HepG2 (cell line): ENCODE results near the gene TBX21. TPM values are rescaled to one million over a fixed set of nuclear protein-coding genes. Genes with fewer than 3 reads are reported as not detected.
A peak's percentile ranks its signal among the peaks of the same experiment; 100 is the strongest.

Source experiments
- ATM ChIP-seq: fragments of 450-650 bp; IDR thresholded peaks from 2 replicates; pipeline ENCODE4 v1.7.1; 2017; ENCODE audit warnings: mild to moderate bottlenecking, borderline replicate concordance
- BORCS8-MEF2B ChIP-seq: sonication (generic); formaldehyde crosslinking; IDR thresholded peaks from 2 replicates; pipeline ENCODE4 v1.8.0; 2022; ENCODE audit warnings: mild to moderate bottlenecking, missing genetic modification reagents
- CBX2 ChIP-seq, 2 experiments: fragments of 200-600 bp in 1 of 2; sonication (generic); formaldehyde crosslinking in 1 of 2; IDR thresholded peaks; 2 replicates each; pipeline versions ENCODE4 v1.7.0 to v1.8.1; 2018 to 2022; ENCODE audit warnings: low read depth in 2 of 2, low read length in 1 of 2, mild to moderate bottlenecking in 1 of 2, missing genetic modification reagents in 1 of 2
- JUNB ChIP-seq: sonication (generic); formaldehyde crosslinking; IDR thresholded peaks from 2 replicates; pipeline ENCODE4 v1.8.0; 2022; ENCODE audit warnings: missing genetic modification reagents, mild to moderate bottlenecking, borderline replicate concordance
- KDM6A ChIP-seq: IDR thresholded peaks from 2 replicates; pipeline ENCODE4 v1.6.1; 2016; ENCODE audit warnings: low read depth
- KLF15 ChIP-seq: sonication (generic); formaldehyde crosslinking; IDR thresholded peaks from 2 replicates; pipeline ENCODE4 v1.8.1; 2023; ENCODE audit warnings: borderline replicate concordance, mild to moderate bottlenecking, inconsistent platforms, missing genetic modification reagents, mixed read lengths
- KLF16 ChIP-seq, 2 experiments: sonication (generic) in 1 of 2; formaldehyde crosslinking in 1 of 2; IDR thresholded peaks; 2 replicates each; pipeline versions ENCODE4 v1.6.1 to v1.8.0; 2016 to 2023; ENCODE audit warnings: missing genetic modification reagents in 2 of 2, missing compliant biosample characterization in 1 of 2
- PHF8 ChIP-seq: sonication (generic); formaldehyde crosslinking; IDR thresholded peaks from 2 replicates; pipeline ENCODE4 v1.5.0; 2020; ENCODE audit warnings: missing genetic modification reagents
- RBAK ChIP-seq: sonication (generic); formaldehyde crosslinking; IDR thresholded peaks from 2 replicates; pipeline ENCODE4 v1.5.1; 2020; ENCODE audit warnings: mild to moderate bottlenecking, missing genetic modification reagents
- SP1 ChIP-seq, 2 experiments: fragments of 450-650 bp in 1 of 2; sonication (generic) in 1 of 2; formaldehyde crosslinking in 1 of 2; IDR thresholded peaks; 2 replicates each; pipeline versions ENCODE4 v1.4.0 to v1.6.1; 2016 to 2020; ENCODE audit warnings: missing genetic modification reagents in 1 of 2
- SRF ChIP-seq: IDR thresholded peaks from 2 replicates; pipeline ENCODE4 v1.6.1; 2011; ENCODE audit warnings: mild to moderate bottlenecking, low read depth, low read length, moderate library complexity
- TBL1XR1 ChIP-seq: fragments of 150-350 bp; IDR thresholded peaks from 2 replicates; pipeline ENCODE4 v1.6.1; 2014; ENCODE audit warnings: borderline replicate concordance, low read length; ENCODE audit not compliant: partially characterized antibody
- ZC3H4 ChIP-seq: sonication (generic); formaldehyde crosslinking; IDR thresholded peaks from 2 replicates; pipeline ENCODE4 v1.4.0; 2020; ENCODE audit warnings: missing genetic modification reagents, borderline replicate concordance
- ZKSCAN8 ChIP-seq: IDR thresholded peaks from 2 replicates; pipeline ENCODE4 v1.6.1; 2016; ENCODE audit warnings: borderline replicate concordance, missing genetic modification reagents, missing compliant biosample characterization
- ZMYM2 ChIP-seq: sonication (generic); formaldehyde crosslinking; IDR thresholded peaks from 2 replicates; pipeline ENCODE4 v1.8.0; 2022; ENCODE audit warnings: mild to moderate bottlenecking, missing genetic modification reagents
- ZNF777 ChIP-seq: sonication (generic); formaldehyde crosslinking; IDR thresholded peaks from 2 replicates; pipeline ENCODE4 v1.4.0; 2020; ENCODE audit warnings: missing genetic modification reagents
- polyA plus RNA-seq, 8 experiments: library from polyadenylated mRNA; depleted of rRNA in 3 of 8; stranded (reverse) in 7 of 8; unstranded in 1 of 8; fragments of >200 nt; fragmentation: Illumina TruSeq in 4 of 8; extraction: Trizol in 4 of 8; gene quantifications; 2 replicates each; pipeline versions ENCODE4 v1.2.1 to v1.2.3, GENCODE V29; 2011 to 2016; ENCODE audit warnings: low read depth in 4 of 8, missing spikeins in 1 of 8, mixed read lengths in 1 of 8; ENCODE audit not compliant: insufficient read depth in 1 of 8
- total RNA-seq, 5 experiments: library from RNA; depleted of rRNA; stranded (reverse); fragments of >200 nt; fragmentation: Illumina TruSeq; extraction: Trizol; gene quantifications; 2 replicates each; pipeline ENCODE4 v1.2.3, GENCODE V29; 2016; ENCODE audit warnings: low read depth in 1 of 5
- TF ChIP-seq, protein P1 (sequence below): sonication (generic); formaldehyde crosslinking; IDR thresholded peaks from 2 replicates; pipeline ENCODE4 v1.5.0; 2020; ENCODE audit warnings: missing genetic modification reagents, mild to moderate bottlenecking, borderline replicate concordance
- TF ChIP-seq, protein P2 (sequence below): IDR thresholded peaks from 2 replicates; pipeline ENCODE4 v1.6.1; 2016; ENCODE audit warnings: low read depth
- TF ChIP-seq, protein P3 (sequence below): sonication (generic); formaldehyde crosslinking; IDR thresholded peaks from 2 replicates; pipeline ENCODE4 v1.4.0; 2020; ENCODE audit warnings: missing genetic modification reagents
- TF ChIP-seq, protein P4 (sequence below): sonication (generic); formaldehyde crosslinking; IDR thresholded peaks from 2 replicates; pipeline ENCODE4 v1.8.0; 2023; ENCODE audit warnings: mild to moderate bottlenecking, missing genetic modification reagents
- TF ChIP-seq, protein P5 (sequence below): sonication (generic); formaldehyde crosslinking; conservative IDR thresholded peaks from 2 replicates; pipeline ENCODE4 v1.8.0; 2022; ENCODE audit warnings: low read depth, missing genetic modification reagents
- TF ChIP-seq, protein P6 (sequence below): IDR thresholded peaks from 2 replicates; pipeline ENCODE4 v1.6.1; 2012; ENCODE audit warnings: inconsistent platforms

The TBX21 gene
- total and polyA plus RNA-seq, 2 of the 13 experiments (the other 11 are each of a cell fraction or from before 2014, with no cell fraction given): not detected

DNA sequence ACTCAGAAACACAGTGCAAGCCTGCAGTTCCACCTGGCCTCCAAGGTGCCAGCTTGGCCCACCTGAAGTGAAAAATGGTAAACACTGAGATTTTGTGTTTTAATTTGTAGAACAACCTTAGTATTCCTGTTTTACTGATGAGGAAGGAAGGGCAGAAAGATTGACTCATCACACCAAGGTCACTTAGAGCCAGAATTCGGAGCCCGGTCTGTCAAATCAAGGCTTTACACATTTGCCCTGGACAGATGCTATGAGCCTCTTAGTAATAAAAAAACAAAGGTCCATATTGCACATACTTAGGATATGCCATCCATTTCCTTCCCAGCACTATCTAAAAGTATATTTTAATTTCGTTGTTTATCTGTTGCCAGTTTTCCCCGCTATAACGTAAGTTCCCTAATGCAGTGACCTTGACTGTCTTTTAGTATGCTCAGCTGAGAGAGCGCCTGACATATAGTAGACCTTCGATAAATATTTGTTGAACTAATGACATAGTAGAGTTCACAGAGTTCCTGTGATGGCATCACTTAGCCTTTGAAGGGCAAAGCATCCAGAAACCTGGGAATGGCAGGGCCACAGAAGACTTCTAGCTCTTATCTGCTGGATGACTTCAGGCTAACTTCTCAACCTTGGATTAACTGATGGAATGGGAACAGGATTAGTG lies 46.2 kb upstream of the TBX21 start (continued):
- TF ChIP-seq, protein P1, sequence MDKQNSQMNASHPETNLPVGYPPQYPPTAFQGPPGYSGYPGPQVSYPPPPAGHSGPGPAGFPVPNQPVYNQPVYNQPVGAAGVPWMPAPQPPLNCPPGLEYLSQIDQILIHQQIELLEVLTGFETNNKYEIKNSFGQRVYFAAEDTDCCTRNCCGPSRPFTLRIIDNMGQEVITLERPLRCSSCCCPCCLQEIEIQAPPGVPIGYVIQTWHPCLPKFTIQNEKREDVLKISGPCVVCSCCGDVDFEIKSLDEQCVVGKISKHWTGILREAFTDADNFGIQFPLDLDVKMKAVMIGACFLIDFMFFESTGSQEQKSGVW (CRISPR knock-in tag): no peak
- TF ChIP-seq ATM (no peak), PHF8 (CRISPR knock-in tag) (peak; percentile 18; the same call in 1 of the 2 replicates), ZKSCAN8 (CRISPR knock-in tag) (0 out of 2 replicates have a peak, but pooled peaks have one; percentile 17), TBL1XR1 (peak; percentile 70), SP1 (IDR thresholded peaks at IDR 0.05) (no peak), SP1 (CRISPR knock-in tag; IDR thresholded peaks at IDR 0.05) (no peak), CBX2 (IDR thresholded peaks at IDR 0.05; ENCODE audit: low read depth, low read length) (no peak), CBX2 (CRISPR knock-in tag; IDR thresholded peaks at IDR 0.05; ENCODE audit: low read depth) (no peak), ZNF777 (CRISPR knock-in tag) (no peak), RBAK (CRISPR knock-in tag) (no peak), BORCS8-MEF2B (CRISPR knock-in tag) (no peak), KLF15 (no peak), KLF16 (CRISPR knock-in tag; IDR thresholded peaks at IDR 0.05) (0 out of 4 replicates have a peak, but pooled peaks of 1 of the 2 experiments have one; percentile 14), JUNB (no peak), SRF (peak; percentile 90), ZMYM2 (CRISPR knock-in tag) (peak; percentile 55; the same call in 1 of the 2 replicates), KDM6A (CRISPR knock-in tag) (no peak), ZC3H4 (no peak)
- TF ChIP-seq, protein P2, sequence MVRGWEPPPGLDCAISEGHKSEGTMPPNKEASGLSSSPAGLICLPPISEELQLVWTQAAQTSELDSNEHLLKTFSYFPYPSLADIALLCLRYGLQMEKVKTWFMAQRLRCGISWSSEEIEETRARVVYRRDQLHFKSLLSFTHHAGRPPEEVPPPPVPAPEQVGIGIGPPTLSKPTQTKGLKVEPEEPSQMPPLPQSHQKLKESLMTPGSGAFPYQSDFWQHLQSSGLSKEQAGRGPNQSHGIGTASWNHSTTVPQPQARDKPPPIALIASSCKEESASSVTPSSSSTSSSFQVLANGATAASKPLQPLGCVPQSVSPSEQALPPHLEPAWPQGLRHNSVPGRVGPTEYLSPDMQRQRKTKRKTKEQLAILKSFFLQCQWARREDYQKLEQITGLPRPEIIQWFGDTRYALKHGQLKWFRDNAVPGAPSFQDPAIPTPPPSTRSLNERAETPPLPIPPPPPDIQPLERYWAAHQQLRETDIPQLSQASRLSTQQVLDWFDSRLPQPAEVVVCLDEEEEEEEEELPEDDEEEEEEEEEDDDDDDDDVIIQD (CRISPR knock-in tag): peak; percentile 50; the same call in 1 of the 2 replicates
- TF ChIP-seq, protein P3, sequence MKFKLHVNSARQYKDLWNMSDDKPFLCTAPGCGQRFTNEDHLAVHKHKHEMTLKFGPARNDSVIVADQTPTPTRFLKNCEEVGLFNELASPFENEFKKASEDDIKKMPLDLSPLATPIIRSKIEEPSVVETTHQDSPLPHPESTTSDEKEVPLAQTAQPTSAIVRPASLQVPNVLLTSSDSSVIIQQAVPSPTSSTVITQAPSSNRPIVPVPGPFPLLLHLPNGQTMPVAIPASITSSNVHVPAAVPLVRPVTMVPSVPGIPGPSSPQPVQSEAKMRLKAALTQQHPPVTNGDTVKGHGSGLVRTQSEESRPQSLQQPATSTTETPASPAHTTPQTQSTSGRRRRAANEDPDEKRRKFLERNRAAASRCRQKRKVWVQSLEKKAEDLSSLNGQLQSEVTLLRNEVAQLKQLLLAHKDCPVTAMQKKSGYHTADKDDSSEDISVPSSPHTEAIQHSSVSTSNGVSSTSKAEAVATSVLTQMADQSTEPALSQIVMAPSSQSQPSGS (CRISPR knock-in tag): peak; percentile 69
- TF ChIP-seq, protein P4, sequence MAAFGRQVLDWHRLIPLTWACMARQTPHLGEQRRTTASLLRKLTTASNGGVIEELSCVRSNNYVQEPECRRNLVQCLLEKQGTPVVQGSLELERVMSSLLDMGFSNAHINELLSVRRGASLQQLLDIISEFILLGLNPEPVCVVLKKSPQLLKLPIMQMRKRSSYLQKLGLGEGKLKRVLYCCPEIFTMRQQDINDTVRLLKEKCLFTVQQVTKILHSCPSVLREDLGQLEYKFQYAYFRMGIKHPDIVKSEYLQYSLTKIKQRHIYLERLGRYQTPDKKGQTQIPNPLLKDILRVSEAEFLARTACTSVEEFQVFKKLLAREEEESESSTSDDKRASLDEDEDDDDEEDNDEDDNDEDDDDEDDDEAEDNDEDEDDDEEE (CRISPR knock-in tag): no peak
- TF ChIP-seq, protein P5, sequence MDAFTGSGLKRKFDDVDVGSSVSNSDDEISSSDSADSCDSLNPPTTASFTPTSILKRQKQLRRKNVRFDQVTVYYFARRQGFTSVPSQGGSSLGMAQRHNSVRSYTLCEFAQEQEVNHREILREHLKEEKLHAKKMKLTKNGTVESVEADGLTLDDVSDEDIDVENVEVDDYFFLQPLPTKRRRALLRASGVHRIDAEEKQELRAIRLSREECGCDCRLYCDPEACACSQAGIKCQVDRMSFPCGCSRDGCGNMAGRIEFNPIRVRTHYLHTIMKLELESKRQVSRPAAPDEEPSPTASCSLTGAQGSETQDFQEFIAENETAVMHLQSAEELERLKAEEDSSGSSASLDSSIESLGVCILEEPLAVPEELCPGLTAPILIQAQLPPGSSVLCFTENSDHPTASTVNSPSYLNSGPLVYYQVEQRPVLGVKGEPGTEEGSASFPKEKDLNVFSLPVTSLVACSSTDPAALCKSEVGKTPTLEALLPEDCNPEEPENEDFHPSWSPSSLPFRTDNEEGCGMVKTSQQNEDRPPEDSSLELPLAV (CRISPR knock-in tag): no peak
- TF ChIP-seq, protein P6, sequence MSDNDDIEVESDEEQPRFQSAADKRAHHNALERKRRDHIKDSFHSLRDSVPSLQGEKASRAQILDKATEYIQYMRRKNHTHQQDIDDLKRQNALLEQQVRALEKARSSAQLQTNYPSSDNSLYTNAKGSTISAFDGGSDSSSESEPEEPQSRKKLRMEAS: no peak
